ENCODE data around the gene PCNP.
A peak's percentile ranks its signal among the peaks of the same experiment; 100 is the strongest.
"Not testable (repeated sequence)": the region's sequence is repeated elsewhere in the genome, so short reads cannot be mapped to it uniquely, and the experiment has no call there.

PCNP gene

DNA sequence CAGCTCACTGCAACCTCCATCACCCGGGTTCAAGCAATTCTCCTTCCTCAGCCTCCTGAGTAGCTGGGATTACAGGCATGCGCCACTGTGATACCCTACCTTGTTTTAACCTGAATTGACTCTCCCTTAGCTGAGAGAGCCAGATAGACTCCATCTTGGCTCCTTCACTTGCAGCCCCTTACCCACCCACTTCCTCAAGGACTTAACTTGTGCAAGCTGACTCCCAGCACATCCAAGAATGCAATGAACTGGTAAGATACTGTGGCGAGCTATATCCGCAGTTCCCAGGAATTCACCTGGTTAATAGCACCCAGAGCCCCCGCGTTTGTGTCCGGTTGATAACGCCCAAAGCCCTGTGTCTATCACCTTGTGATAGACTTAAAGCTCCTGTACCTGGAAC, 58.0 kb downstream of the PCNP start:
- H3K9me3 Mint-ChIP-seq, H3K27ac Mint-ChIP-seq: not testable (repeated sequence)

DNA sequence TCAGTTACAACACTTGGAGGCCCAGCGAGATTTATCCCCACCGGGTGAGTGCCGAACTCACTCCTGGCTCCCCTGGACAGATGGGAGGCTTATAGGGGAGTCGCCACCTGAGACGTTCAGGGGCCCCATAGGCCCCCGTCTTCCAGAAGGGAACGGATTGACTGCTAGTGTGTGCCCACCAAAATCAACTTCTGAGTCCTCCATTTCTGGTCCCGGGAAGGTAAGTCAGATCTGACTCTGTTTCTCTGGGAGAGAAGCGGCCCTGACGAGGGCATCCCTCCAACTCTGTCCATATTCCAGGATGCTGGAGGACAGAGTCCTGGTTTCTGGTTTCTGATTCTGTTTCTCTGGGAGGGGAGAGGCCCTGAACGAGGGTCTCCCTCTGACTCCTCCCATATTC, 58.6 kb downstream of the PCNP start:
- Mint-ChIP-seq H3K4me3 (no peak overlapping the region), H3K27ac (no peak overlapping the region), H3K36me3 (ENCODE audit: low read depth) (no peaks in the 10 kb centered on the region), H3K27me3 (ENCODE audit: low read depth) (no peaks in the 10 kb centered on the region), H3K4me1 (ENCODE audit: low read depth) (peaks cover 3% of the 10 kb centered on the region), H3K9me3 (no peaks in the 10 kb centered on the region)
- DNase-seq (ENCODE audit: low spot score) = no peak

More for the DNA sequence above, 58.0 kb downstream of the PCNP start:
- not testable (repeated sequence) for H3K36me3 Mint-ChIP-seq (ENCODE audit: low read depth); H3K27me3 Mint-ChIP-seq (ENCODE audit: low read depth); DNase-seq (ENCODE audit: low spot score); H3K4me3 Mint-ChIP-seq; H3K4me1 Mint-ChIP-seq (ENCODE audit: low read depth)

DNA sequence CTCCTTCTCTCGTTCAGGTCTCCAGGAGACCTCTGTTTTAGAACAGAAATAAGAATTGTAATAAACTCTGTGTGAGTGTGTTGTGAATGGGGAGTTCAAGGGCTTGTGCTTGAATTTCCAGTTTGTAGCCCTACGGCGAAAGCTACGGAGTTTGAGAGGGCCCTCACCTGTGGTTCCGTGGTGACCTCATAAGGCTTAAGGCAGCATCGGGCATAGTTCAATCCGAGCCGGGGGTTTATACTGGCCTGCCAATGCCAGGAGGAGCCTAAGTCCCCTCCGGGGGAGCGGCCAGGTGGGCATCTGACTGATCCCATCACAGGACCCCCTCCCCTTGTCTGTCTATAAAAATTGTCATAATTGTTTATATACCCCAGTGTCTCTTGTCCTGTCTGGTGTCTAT, 59.2 kb downstream of the PCNP start:
- Mint-ChIP-seq H3K4me3 (no peak overlapping the region), H3K9me3 (no peaks in the 10 kb centered on the region), H3K36me3 (ENCODE audit: low read depth) (no peaks in the 10 kb centered on the region), H3K27me3 (ENCODE audit: low read depth) (no peaks in the 10 kb centered on the region), H3K27ac (no peak overlapping the region), H3K4me1 (ENCODE audit: low read depth) (peaks cover 3% of the 10 kb centered on the region)
- no peak for DNase-seq (ENCODE audit: low spot score)

DNA sequence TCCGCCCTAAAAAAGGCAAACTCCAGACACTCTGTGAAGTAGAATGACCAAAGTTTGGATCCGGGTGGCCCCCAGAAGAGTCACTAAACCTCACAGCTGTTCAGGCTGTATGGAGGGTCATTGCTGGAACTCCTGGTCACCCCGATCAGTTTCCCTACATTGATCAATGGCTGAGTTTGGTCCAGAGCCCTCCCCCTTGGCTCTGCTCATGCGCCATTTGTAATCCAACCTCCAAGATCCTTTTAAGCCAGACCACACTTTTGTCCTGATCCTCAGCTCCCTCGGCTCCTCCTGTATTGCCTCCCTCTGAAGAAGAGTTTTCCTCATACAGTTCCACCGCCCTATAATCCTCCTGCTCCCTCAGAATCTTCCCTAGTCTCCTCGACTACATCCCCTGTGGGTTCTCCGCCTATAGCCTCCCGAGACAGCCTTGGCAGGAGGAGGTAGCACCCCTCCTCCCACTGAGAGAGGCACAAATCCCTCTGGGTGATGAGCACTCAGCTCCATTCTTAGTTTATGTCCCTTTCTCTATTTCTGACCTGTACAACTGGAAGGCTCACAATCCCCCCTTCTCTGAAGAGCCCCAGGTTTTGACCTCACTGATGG, 60.7 kb downstream of the PCNP start:
- Mint-ChIP-seq H3K4me3 (no peak overlapping the region), H3K4me1 (ENCODE audit: low read depth) (peaks cover 3% of the 10 kb centered on the region), H3K9me3 (no peaks in the 10 kb centered on the region), H3K27ac (no peak overlapping the region), H3K36me3 (ENCODE audit: low read depth) (no peaks in the 10 kb centered on the region), H3K27me3 (ENCODE audit: low read depth) (no peaks in the 10 kb centered on the region)
- DNase-seq (ENCODE audit: low spot score) = no peak

DNA sequence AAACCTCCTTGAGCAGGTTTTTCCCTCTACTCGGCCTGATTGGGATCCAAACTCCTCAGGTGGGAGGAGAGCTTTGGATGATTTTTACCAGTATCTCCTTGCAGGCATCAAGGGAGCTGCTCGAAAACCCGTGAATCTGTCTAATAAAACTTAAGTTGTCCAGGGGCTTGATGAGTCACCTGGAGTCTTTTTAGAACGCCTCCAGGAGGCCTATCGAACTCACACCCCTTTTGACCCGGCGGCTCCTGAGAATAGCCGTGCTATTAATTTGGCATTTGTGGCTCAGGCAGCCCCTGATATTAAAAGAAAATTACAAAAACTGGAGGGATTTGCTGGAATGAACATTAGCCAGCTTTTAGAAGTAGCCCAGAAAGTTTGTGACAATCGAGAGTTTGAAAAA, 61.4 kb downstream of the PCNP start:
- H3K4me1 Mint-ChIP-seq (ENCODE audit: low read depth) = peaks cover 3% of the 10 kb centered on the region
- H3K4me3 Mint-ChIP-seq = no peak overlapping the region
- no peak overlapping the region for H3K27ac Mint-ChIP-seq
- DNase-seq (ENCODE audit: low spot score) = no peak
- no peaks in the 10 kb centered on the region for H3K9me3 Mint-ChIP-seq
- no peaks in the 10 kb centered on the region for H3K36me3 Mint-ChIP-seq (ENCODE audit: low read depth)
- no peaks in the 10 kb centered on the region for H3K27me3 Mint-ChIP-seq (ENCODE audit: low read depth)

DNA sequence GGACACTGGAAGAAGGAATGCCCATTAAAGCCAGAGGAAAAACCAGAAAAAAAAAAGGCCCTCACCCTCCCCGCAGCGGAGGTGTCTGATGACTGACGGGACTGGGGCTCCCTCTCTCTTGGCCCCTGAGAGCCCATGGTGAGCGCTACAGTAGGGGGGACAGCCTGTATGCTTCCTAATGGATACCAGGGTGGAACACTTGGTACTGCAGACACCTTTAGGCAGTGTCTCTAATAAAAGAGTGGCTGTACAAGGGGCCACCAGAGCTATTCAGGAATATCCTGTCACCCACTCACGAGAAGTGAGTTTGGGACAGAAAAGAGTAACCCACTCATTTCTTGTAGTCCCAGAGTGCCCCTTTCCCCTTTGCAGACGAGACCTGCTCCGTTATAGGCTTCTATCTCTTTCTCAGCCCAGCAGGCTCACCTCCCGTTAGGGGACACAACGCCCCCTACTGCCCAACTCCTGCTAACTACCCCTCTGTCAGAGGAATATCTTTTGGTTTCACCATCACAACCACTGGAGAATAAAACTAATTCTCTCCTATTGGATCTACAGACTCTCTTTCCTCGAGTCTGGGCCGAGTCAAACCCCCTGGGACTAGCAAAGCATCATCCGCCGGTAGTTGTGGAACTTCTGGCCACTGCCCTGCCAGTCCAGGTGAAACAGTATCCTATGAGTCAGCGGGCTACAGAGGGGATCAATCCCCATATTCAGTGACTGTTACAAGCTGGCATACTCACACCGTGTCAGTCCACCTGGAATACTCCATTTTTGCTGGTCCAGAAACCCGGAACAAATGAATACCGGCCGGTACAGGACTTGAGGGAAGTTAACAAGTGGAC, 62.2 kb downstream of the PCNP start:
- no peak overlapping the region for H3K27ac Mint-ChIP-seq

DNA sequence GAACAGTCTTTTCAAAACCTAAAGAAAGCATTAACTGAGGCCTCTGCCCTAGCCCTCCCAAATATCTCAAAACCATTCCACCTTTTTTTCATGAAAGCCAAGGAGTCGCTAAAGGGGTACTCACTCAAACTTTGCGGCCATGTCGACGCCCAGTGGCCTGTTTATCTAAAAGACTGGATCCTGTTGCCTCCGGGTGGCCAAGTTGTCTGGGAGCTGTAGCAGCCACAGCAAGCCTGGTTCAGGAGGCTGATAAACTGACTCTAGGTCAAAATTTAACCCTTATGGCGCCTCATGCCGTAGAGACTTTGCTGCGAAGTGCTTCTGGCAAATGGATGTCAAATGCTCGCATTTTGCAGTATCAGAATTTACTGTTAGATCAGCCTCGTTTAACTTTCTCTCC, 63.5 kb downstream of the PCNP start:
- DNase-seq (ENCODE audit: low spot score) = no peak
- Mint-ChIP-seq H3K36me3 (ENCODE audit: low read depth) (no peaks in the 10 kb centered on the region), H3K4me1 (ENCODE audit: low read depth) (peaks cover 3% of the 10 kb centered on the region), H3K4me3 (no peak overlapping the region), H3K9me3 (no peaks in the 10 kb centered on the region), H3K27me3 (ENCODE audit: low read depth) (no peaks in the 10 kb centered on the region), H3K27ac (no peak overlapping the region)

More for the DNA sequence above, 62.2 kb downstream of the PCNP start:
- H3K4me3 Mint-ChIP-seq = no peak overlapping the region
- peak; percentile 55 for DNase-seq (ENCODE audit: low spot score)
- no peaks in the 10 kb centered on the region for H3K36me3 Mint-ChIP-seq (ENCODE audit: low read depth)
- no peaks in the 10 kb centered on the region for H3K9me3 Mint-ChIP-seq
- no peaks in the 10 kb centered on the region for H3K27me3 Mint-ChIP-seq (ENCODE audit: low read depth)
- H3K4me1 Mint-ChIP-seq (ENCODE audit: low read depth) = peaks cover 3% of the 10 kb centered on the region

DNA sequence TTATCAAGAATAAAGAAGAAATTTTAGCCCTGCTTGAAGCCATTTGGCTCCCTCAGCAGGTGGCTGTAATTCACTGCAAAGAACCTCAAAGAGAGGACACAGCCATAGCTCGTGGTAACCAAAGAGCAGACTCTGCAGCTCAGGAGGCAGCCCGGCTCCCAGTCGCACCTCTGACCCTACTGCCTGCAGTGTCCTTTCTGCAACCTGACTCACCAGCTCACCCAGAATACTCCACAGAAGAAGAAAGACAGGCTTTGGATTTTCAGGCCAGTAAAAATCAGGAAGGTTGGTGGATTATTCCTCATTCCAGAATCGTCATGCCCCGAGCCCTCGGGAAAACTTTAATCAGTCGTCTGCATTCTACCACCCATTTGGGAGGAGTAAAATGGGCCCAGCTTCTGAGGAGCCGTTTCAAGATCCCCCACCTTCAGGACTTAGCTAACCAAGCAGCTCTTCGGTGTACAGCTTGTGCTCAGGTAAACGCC, 64.3 kb downstream of the PCNP start:
- DNase-seq (ENCODE audit: low spot score) = no peak
- Mint-ChIP-seq H3K4me3 (no peak overlapping the region), H3K27ac (no peak overlapping the region), H3K4me1 (ENCODE audit: low read depth) (peaks cover 6% of the 10 kb centered on the region), H3K9me3 (no peaks in the 10 kb centered on the region), H3K27me3 (ENCODE audit: low read depth) (no peaks in the 10 kb centered on the region), H3K36me3 (ENCODE audit: low read depth) (no peaks in the 10 kb centered on the region)

DNA sequence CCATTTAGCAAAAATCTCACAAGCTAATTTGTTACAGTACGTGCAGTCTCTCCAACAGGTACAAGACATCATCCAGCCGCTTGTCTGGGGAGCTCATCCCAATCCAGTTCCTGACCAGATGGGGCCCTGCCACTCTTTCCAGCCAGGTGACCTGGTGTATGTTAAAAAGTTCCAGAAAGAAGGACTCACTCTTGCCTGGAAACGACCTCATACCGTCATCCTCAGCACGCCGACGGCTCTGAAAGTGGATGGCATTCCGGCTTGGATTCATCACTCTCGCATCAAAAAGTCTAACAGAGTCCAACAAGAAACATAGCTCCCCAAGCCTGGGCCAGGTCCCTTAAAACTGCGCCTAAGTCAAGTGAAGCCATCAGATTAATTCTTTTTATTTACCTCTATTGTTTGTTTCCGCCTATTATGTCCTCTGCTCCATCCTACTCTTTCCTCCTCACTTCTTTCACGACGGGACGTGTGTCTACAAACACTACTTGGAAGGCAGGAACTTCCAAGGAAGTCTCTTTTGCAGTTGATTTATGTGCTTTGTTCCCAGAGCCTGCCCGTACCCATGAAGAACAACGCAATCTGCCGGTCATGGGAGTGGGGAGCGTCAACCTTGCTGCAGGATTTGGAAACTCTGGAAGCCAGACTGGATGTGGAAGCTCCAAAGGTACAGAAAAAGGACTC, 65.4 kb downstream of the PCNP start:
- Mint-ChIP-seq H3K9me3 (no peaks in the 10 kb centered on the region), H3K27me3 (ENCODE audit: low read depth) (no peaks in the 10 kb centered on the region), H3K36me3 (ENCODE audit: low read depth) (peaks cover 3% of the 10 kb centered on the region), H3K27ac (no peak overlapping the region), H3K4me1 (ENCODE audit: low read depth) (peaks cover 17% of the 10 kb centered on the region), H3K4me3 (no peak overlapping the region)
- DNase-seq (ENCODE audit: low spot score) = no peak

DNA sequence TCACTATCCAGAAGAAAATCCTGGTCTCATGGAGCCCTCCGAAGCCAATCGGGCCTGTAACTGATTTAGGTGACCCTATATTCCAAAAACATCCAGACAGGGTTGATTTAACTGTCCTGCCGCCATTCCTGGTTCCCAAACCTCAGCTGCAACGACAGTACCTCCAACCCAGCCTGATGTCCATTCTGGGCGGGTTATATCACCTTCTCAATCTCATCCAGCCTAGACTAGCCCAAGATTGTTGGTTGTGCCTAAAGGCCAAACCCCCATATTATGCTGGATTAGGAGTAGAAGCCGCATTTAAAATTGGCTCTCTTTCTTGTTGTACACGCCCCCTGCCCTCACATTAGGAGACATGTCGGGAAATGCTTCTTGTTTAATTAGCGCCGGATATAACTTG, 66.3 kb downstream of the PCNP start:
- Mint-ChIP-seq H3K9me3 (no peaks in the 10 kb centered on the region), H3K4me3 (no peak overlapping the region), H3K27ac (no peak overlapping the region), H3K27me3 (ENCODE audit: low read depth) (no peaks in the 10 kb centered on the region), H3K4me1 (ENCODE audit: low read depth) (peaks cover 21% of the 10 kb centered on the region), H3K36me3 (ENCODE audit: low read depth) (peaks cover 3% of the 10 kb centered on the region)
- DNase-seq (ENCODE audit: low spot score) = no peak

DNA sequence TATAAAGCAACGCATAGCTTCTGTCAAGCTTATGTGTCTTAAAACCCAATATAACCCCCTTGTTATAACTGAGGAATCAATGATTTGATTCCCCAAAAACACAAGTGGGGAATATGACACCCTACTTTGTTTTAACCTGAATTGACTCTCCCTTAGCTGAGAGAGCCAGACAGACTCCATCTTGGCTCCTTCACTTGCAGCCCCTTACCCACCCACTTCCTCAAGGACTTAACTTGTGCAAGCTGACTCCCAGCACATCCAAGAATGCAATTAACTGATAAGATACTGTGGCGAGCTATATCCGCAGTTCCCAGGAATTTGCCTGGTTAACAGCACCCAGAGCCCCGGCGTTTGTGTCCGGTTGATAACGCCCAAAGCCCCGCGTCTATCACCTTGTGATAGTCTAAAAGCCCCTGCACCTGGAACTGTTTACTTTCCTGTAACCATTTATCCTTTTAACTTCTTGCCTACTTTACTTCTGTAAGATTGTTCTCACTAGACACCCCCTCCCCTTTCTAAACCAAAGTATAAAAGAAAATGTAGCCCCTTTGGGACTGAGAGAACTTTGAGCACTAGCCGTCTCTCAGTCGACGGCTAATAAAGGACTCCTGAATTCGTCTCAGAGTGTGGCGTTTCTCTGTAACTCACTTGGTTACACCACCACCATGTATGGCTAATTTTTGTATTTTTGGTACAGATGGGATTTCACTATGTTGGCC, 67.6 kb downstream of the PCNP start:
- H3K4me3 Mint-ChIP-seq; H3K36me3 Mint-ChIP-seq (ENCODE audit: low read depth); H3K27ac Mint-ChIP-seq; H3K9me3 Mint-ChIP-seq; DNase-seq (ENCODE audit: low spot score); H3K27me3 Mint-ChIP-seq (ENCODE audit: low read depth): not testable (repeated sequence)
- peaks cover 23% of the 10 kb centered on the region for H3K4me1 Mint-ChIP-seq (ENCODE audit: low read depth)

DNA sequence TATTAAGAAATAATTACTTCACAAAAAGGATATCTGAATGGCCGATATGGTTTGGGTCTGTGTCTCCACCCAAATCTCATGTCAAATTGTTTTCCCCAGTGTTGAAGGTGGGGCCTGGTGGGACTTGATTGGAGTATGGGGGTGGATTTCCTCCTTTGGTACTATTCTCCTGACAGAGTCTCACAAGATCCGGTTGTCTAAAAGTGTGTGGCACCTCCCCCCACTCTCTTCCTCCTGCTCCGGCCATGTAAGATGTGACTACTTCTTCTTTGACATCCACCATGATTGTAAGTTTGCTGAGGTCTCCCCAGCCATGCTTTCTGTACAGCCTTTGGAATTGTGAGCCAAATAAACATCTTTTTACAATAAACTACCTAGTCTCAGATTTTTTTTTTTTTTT, 68.5 kb downstream of the PCNP start:
- Mint-ChIP-seq H3K4me3 (no peak overlapping the region), H3K36me3 (ENCODE audit: low read depth) (peaks cover 10% of the 10 kb centered on the region), H3K27ac (no peak overlapping the region), H3K27me3 (ENCODE audit: low read depth) (no peaks in the 10 kb centered on the region), H3K9me3 (no peaks in the 10 kb centered on the region), H3K4me1 (ENCODE audit: low read depth) (peaks cover 23% of the 10 kb centered on the region)
- DNase-seq (ENCODE audit: low spot score) = no peak

DNA sequence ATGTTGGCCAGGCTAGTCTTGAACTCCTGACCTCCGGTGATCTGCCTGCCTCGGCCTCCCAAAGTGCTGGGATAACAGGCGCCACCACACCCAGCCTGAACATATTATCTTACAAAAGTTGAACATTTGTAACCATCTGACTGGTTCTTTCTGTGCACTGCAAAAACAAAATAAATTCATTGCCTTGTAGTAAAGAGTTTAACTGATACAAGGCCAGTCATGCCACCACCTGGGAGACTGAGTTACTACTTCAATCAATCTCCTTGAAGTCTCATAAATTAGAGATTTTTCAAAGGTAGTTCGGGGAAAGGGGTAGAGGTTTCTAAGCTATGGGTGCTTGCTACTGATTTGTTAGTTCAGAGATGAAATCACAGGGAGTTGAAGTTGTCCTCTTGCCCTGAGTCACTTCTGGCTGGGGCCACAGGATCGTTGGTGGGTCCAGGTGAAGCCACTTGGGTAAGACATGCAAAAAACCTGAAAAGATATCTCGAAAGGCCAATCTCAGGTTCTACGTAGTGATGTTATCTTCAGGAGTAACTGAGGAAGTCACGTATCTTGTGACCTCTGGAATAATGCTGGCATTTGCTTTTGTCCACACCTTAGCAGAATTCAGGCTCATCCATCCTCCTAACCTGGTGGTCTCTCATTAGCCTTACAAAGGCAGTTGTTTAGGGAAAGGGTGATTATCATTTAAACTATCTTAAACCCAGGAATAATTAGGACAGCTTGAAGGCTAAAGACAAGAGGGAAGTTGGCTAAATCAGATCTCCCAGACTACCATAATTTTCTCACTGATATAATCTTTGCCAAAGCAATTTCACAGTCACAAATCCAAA, 69.2 kb downstream of the PCNP start:
- H3K36me3 Mint-ChIP-seq (ENCODE audit: low read depth) = peaks cover 12% of the 10 kb centered on the region
- H3K4me3 Mint-ChIP-seq = peak overlapping the region; percentile 51
- peak overlapping the region; percentile 85 for H3K27ac Mint-ChIP-seq
- no peaks in the 10 kb centered on the region for H3K27me3 Mint-ChIP-seq (ENCODE audit: low read depth)
- H3K9me3 Mint-ChIP-seq = no peaks in the 10 kb centered on the region
- H3K4me1 Mint-ChIP-seq (ENCODE audit: low read depth) = peaks cover 23% of the 10 kb centered on the region
- DNase-seq (ENCODE audit: low spot score) = no peak

Measured in T-helper 2 cell treated with Interferon-gamma antibody and Interleukin-4, amounts not matched to agents 5 μg/mL and 100 μg/mL, for 36 hours (primary cell).